Right kidney (tissue), 1 donor: ENCODE data around the gene TMED6.

Source experiments
- DNase-seq: peaks from one replicate; pipeline ENCODE4 v3.0.0-alpha.2; 2016

Gene TMED6

GRCh38 chr16:69324013-69324531, 27.5 kb downstream of the TMED6 start:
- no peak for DNase-seq

GRCh38 chr16:69323415-69323814, 28.2 kb downstream of the TMED6 start:
- DNase-seq, result no peak

- no peak for DNase-seq
These were observed 29.2 kb downstream of the TMED6 start for GRCh38 chr16:69322343-69322742.

GRCh38 chr16:69321080-69321479, 30.5 kb downstream of the TMED6 start:
- DNase-seq, result no peak

GRCh38 chr16:69320740-69321073, 30.9 kb downstream of the TMED6 start:
- DNase-seq, result no peak

- no peak for DNase-seq
These were observed 31.5 kb downstream of the TMED6 start for GRCh38 chr16:69319826-69320739.

GRCh38 chr16:69319381-69319780, 32.2 kb downstream of the TMED6 start:
- DNase-seq, result no peak

GRCh38 chr16:69318911-69319289, 32.7 kb downstream of the TMED6 start:
- DNase-seq, result no peak

- DNase-seq, result no peak
These were observed 33.2 kb downstream of the TMED6 start for GRCh38 chr16:69318177-69318910.

GRCh38 chr16:69316595-69317034, 35.0 kb downstream of the TMED6 start:
- DNase-seq, result no peak

GRCh38 chr16:69315486-69316311, 35.9 kb downstream of the TMED6 start:
- no peak for DNase-seq

- DNase-seq, result no peak
These were observed 37.1 kb downstream of the TMED6 start for GRCh38 chr16:69314534-69314933.

- no peak for DNase-seq
These were observed 38.1 kb downstream of the TMED6 start for GRCh38 chr16:69313469-69313868.

GRCh38 chr16:69311533-69312387, 39.8 kb downstream of the TMED6 start:
- no peak for DNase-seq

GRCh38 chr16:69310653-69311532, 40.7 kb downstream of the TMED6 start, which contains the start of gene VPS4A:
TSS of gene VPS4A (plus strand) at chr16:69311350. CDS start at chr16:69311512, 162 bp downstream.
- peak; percentile 96 for DNase-seq

GRCh38 chr16:69309316-69309715, 42.3 kb downstream of the TMED6 start:
- no peak for DNase-seq

- no peak for DNase-seq
These were observed 43.7 kb downstream of the TMED6 start for GRCh38 chr16:69307856-69308255.

GRCh38 chr16:69307091-69307490, 44.5 kb downstream of the TMED6 start:
- DNase-seq, result no peak

GRCh38 chr16:69306031-69306430, 45.6 kb downstream of the TMED6 start:
- DNase-seq, result no peak

GRCh38 chr16:69302301-69302700, 49.3 kb downstream of the TMED6 start:
- no peak for DNase-seq
